GM19372 (cell line): ENCODE measurements around the gene BCO2.
"Not testable (repeated sequence)": the region's sequence is repeated elsewhere in the genome, so short reads cannot be mapped to it uniquely, and the experiment has no call there.

ENCODE experiments used
- ATAC-seq: cut with Tn5 transposase; IDR thresholded peaks from one replicate; pipeline ENCODE4 v1.9.1; 2021; ENCODE audit warnings: mild to moderate bottlenecking, low read depth, moderate library complexity; ENCODE audit not compliant: unreplicated experiment

BCO2 gene

DNA sequence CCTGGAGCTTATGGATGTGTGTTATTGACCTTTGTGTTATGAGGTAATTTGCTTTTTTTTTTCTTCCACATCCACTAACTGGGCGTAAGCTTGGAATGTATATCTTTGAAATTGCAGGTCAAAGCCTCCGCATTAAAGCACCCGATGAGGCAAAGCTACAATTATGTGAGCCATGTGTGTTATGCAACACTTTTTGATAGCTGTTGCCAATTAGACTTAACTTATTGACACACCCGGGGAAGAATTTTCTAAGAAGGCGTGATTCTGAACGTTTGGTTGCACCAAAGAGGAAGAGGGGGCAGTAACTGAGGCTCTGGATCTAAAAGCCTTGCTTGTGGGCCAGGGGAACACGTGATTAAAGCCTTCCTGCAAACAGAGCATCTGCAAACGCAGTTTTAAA is 8.8 kb upstream of the BCO2 start:
- no peak for ATAC-seq

DNA sequence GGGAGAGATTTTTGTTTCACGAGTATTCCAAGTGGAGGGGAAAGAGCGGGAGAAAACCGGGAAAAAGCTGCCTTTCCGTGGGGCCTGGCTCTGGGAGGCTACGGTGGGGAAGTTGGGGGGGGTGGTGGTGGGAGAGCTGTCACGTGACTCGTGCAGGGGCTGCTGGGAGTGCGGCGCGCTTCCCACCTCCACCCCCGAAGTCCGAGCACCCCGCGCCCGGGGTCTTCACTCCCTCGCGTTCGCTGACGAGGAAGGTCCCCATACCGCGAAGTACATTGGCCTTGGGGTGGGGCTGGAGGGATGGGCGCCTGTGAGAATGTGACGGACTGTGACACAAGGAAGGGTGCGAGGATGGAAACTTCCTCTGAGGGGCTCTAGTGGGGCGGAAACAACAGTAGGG is 8.2 kb upstream of the BCO2 start, which contains the start of gene TEX12:
Gene TEX12, plus strand, starts transcription at position 228 of the 400 bp plus-strand sequence. CDS start 1,897 bp downstream, outside the sequence.
- ATAC-seq = no peak

DNA sequence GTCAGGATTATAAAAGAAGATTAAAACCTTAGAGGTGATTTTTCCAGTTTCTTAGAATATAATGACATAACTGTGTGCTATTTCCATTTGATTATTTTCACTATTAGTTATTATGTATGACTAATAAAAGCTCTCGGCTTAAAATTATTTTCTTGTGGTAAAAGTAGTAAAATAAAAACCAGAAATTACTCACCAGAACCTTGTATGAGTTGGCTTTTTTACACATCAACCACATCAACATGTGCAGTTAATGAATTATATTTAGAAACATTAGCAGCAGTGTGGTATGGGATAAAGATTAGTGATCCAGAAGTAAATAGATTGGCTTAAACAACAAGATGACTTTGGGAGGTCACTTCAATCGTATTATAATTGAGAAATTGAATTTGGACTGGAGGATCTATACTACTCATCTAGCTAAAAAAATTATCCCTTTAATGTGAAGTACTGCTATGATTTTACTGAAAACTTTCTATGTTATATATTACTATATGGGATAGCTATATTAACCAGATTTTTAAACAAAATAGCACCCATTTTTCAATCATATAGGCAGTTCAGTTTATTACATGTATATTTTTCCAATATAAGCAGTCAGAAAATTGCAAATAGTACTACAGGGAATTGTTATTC is 2.8 kb upstream of the BCO2 start:
- no peak for ATAC-seq

DNA sequence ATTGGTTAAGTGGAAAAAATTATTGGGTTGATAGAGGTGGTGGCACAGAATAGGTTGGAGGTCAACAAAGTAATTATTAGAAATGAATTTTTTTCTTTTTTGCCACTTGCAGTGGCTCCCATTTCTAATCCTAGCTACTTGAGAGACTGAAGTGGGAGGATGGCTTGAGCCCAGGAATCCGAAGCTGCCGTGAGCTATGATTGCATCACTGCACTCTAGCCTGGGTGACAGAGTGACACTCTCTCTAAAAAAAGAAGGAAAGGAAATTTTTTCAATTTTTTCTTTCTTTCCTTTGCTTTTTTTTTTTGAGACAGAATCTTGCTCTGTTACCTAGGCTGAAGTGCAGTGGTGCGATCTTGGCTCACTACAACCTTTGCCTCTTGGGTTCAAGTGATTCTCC is 2.2 kb upstream of the BCO2 start:
- no peak for ATAC-seq

DNA sequence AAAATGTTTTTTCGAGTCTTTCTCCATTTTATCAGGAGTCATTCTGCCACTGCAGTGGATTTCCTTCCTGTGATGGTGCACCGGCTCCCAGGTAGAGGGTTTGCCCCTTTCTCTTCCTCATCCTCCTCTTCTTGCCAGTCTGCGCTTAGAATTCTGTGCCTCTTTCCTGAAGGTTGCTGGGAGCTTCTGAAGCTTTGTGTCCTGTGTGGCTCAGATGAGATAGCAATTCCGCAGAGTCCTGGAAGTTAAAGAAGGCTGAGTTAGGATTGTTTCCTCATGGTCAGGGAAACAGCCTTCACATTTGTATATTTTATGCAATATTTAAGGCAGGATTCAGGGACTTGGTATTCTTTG is 264 bp downstream of the BCO2 start:
- no peak for ATAC-seq

DNA sequence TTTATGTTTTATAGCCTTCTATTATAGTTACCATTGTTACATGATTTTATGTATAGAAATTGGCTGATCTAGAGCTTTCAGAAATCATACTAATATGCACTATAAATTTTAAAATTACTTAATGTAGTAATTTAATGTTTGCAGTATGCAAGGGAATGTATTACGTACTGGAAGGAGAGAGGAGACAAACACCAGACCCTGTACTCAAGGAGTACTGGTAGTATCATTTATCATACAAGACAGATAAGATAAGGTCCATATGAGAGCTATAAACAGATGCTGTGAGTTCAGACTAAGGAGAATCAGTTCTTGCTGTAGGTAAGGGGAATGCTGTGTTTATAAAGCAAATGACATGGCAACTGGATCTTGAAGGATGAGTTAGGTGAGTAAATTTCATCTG is 765 bp downstream of the BCO2 start:
- no peak for ATAC-seq

DNA sequence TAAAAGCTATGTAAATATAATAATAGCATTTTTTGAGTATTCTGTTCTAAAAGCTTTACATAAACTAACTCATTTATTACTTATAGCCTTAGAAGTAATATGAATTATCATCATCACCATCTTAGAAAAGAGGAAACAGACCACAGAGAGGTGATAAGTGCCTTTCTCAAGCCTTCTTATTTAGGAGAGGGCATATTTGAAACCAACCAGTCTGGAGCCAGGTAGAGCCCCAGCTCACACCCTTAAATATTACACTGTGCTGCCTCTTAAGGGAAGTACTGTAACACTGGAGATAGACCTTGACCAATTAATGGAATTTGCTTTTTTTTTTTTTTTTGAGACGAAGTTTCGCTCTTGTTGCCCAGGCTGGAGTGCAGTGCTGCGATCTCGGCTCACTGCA is 2.3 kb downstream of the BCO2 start:
- ATAC-seq = no peak

DNA sequence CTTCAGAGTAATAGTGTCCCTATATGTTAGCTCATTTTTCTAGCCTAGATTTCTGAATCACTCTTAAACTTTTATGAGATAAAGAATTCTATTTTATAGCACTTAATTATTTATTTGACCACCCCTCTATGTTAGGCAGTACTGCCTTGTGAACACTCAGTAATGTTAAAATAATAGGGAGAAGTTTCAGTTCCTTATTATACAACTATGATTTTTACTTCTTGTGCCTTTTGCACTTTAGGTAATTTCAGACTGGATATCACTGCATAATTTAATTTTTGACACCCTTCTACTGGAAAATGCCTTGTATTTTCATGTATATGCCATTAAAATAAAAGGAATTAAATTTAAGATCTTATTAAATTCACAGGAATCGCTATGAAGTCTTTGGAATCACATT is 3.1 kb downstream of the BCO2 start:
- no peak for ATAC-seq

DNA sequence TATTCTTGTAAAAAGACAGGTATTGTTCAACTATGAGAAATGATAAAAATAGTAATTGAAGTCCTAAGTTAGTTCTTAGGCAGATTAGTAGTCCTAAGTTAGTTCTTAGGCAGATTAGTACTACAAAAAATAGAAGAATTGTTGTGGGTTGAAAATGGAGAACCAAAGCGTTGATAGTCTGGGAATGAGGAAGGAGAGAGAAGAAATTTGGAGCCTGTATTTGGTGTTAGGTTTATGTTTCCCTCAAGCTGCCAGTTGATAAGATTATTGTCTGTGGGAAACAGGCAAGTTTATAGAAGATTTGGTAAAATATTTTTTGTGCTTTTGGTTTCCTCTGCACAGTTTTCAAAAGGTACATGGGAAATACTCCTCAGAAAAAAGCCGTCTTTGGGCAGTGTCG is 3.6 kb downstream of the BCO2 start:
- ATAC-seq = no peak

DNA sequence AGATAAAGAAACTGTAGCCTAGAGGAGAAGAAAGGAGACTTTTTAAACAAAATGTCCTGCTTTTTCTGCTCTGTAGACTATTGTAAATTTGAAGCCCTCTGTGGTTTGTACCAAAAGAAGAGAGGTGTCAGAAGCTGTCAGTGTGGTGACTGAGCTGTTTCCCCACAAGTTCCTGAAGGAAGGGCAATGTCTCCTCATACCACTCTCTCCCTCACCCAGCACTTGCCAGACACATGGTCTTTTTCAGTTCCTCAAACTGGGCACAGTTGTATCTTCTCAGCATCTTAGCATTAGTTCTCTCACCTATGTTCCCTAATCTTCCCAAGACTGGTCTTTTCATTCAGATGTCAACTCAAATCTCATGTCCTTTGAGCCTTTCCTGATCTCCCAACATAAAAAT is 4.3 kb downstream of the BCO2 start:
- no peak for ATAC-seq

DNA sequence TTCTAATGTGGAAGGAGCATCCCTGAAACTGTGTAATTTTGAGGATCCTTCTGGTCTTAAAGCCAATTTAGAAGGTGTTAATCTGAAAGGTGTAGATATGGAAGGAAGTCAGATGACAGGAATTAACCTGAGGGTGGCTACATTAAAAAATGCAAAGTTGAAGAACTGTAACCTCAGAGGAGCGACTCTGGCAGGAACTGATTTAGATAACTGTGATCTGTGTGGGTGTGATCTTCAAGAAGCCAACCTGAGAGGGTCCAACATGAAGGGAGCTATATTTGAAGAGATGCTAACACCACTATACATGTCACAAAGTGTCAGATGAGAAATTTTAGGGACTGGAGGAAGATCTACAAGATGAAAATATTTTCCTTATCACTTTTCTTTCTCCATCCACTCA is 7.6 kb downstream of the BCO2 start:
- ATAC-seq = no peak

DNA sequence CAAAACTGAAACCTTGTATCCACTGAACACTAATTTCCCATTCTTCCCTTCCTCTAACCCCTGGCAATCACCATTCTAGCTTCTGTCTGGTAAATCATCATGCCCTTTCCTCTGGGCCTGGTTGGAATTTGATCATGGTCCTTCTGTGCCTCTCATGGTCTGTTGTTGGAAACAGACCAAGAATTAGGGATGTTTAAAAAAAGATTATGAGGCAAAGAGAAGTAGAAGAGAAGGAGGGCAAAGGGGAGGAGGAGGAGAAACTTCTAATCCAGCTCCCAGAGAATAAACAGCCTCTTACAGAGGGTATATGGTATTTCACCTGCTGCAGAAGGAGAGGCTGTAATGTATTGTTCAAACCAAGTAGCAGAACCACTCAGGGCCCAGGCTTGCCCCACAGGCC is 10.6 kb downstream of the BCO2 start:
- ATAC-seq = no peak

DNA sequence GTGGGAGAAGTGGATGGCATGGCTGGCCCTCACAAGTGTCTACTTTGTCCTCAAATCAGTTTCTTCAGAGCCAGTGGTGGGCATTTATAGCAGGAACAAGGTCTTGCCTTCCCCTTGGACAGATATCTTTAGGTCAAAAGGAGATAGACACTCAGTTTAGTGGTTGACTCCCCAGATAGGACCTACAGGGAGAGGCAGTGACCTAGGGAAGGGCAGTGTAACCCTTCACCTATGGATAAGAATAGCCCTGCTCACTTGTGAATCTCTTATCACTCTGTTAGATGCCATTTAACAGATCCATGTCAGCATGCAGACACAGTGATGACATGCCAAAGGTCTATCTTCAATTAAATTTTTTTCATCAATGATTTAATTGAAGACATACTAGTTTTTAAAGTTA is 11.0 kb downstream of the BCO2 start:
- ATAC-seq = no peak

DNA sequence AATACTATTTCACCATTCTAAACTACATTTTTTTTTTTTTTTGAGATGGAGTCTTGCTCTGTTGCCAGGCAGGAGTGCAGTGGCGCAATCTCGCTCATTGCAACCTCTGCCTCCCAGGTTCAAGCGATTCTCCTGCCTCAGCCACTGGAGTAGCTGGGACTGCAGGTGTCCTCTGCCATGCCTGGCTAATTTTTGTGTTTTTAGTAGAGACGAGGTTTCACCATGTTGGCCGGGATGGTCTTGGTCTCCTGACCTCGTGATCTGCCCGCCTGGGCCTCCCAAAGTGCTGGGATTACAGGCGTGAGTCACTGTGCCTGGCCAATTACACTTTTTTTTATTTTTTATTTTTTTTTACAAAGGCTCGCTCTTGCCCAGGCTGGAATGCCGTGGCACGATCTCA is 19.8 kb downstream of the BCO2 start:
- ATAC-seq = not testable (repeated sequence)

DNA sequence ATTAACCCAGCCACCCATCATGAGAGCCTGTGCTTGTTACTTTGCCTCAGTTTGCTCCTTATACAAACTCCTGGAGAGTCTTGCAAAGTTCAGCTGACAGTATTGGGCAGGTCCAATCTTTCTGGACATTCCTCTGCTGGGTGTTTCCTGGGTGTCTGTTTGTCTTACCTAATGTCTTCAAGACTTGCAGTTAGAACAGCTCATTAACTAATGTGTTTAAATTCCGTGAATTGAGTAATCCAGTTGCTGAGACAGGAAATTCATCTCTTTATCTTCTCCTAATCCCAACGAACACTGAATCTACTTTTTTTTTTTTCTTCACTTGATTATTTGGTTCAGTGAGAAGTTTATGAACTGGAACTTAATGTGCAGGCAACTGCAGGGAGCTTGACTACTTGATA is 20.6 kb downstream of the BCO2 start:
- no peak for ATAC-seq

DNA sequence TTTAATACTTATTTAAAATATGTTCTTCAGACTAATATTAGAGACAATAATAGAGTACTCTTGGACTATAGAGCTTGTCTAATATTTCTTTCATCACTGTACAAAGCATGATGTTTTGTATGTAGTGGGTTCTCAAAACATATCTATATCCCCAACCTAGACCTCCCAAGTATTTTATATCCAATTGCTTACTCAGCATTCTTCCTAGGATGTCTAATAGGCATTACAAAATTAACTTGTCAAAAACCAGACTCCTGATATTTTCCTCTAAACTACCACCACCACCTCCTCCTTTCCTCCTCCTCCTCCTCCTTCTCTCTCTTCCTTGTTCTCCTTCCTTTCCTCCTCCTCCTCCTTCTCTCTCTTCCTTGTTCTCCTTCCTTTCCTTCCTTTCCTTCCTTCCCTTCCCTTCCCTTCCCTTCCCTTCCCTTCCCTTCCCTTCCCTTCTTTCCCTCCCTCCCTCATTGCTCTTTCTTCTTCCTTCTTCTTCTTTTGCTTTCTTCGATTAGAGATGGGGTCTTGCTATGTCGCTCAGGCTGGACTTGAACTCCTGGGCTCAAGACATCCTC is 21.3 kb downstream of the BCO2 start:
- no peak for ATAC-seq

DNA sequence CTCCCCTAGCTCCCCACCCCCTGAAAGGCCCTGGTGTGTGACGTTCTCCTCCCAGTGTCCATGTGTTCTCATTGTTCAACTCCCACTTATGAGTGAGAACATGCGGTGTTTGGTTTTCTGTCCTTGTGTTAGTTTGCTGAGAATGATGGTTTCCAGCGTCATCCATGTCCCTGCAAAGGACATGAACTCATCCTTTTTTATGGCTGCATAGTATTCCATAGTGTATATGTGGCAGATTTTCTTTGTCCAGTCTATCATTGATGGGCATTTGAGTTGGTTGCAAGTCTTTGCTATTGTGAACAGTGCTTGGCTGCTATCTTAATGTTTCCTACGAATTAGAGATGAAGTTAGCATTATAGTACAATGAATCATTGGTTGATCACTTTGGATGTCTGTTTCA is 23.8 kb downstream of the BCO2 start:
- not testable (repeated sequence) for ATAC-seq

DNA sequence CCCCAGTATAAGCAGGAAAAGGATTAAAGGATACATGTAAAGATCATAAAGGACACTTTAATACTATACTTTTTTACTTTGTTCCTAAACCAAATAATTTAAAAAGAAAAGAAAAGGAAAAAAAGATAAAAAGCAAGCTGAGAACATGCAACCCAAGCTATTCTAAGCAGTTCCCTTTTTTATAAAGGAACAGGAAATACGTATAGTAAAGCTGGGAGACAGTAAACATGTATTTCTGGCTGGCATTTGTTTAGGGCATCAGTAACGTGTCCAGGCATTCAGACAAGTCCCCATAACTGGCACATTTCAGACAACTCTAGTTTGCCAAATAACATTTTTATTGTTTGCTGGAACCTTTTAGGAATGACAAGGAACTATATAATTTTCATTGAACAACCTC is 24.9 kb downstream of the BCO2 start:
- ATAC-seq = no peak

DNA sequence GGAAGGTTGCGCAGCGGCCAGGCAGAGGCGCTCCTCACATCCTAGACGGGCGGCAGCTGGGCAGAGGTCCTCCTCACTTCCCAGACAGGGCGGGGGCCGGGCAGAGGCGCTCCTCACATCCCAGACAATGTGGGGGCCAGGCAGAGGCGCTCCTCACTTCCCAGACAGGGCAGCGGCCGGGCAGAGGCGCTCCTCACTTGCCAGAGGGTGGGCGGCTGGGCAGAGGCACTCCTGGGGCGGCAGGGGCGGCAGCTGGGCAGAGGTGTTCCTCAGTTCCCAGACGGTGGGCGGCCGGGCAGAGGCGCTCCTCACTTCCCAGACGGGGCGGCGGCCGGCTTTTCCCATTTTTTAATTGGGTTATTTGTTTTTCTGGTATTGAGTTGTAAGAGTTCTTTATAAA is 30.8 kb downstream of the BCO2 start:
- no peak for ATAC-seq

DNA sequence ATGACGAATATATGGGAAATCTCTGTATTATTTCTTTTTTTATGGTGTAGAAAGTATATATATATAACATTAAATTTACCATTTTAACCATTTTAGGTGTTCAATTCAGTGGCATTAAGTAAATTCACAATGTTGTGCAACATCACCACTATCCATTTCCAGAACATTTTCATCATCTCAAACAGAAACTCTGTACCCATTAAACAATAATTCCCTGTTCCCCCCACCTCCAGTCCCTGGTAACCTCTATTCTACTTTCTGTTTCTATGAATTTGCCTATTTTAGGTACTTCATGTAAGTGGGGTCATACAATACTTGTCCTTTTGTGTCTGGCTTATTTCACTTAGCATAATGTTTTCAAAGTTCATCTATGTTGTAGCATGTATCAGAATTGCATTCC is 35.6 kb downstream of the BCO2 start:
- ATAC-seq = no peak

DNA sequence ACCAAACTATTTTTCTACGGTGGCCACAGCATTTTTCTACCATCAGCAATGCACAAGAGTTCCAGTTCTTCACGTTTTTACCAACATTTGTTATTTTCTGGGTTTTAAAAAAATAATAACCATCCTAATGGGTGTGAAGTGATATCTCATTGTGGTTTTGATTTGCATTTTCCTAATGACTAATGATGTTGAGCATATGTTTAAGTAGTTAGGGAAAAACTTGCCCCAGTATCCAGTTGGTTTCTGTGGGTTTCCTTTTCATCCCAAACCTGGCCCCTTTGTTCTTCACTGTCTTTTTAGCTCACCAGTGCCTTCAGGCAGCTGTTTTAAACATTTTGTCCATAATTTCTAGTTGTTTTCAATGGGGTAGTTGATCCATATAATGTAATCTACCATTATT is 36.2 kb downstream of the BCO2 start:
- no peak for ATAC-seq

DNA sequence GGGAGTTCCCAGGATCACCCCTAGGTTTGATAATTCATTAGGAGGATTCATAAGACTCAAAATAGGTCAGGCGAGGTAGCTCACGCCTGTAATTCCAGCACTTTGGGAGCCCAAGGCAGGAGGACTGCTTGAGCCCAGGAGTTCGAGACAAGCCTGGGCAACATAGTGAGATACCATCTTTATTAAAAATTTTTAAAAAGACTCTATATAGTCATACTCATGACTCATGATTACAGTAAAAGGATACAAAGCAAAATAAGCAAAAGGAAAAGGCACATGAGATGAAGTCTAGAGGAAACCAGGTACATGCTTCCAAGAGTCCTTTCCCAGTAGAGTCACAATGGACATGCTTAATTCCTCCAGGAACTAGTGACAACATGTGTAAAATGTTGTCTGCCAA is 37.0 kb downstream of the BCO2 start:
- no peak for ATAC-seq

DNA sequence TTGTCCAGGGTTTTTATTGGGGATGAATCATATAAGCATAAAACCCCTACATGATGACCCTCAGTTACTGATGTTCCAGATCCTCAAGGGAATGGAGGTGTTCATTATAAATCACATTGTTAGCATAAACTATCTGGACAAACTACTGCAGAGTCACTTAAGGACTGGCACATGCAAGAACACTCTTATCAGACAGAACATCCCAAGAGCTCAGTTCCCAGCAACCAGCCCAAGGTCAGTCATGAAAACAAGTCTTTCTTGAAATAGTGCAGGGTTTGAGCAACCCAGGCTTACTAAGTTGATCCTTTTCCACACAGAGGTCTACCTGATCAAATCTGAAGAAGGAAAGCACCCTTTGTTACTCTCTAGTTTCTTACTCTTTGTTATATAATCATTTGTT is 37.4 kb downstream of the BCO2 start:
- ATAC-seq = no peak
